Measurements from ENCODE around the gene THAP10. TPM values are rescaled to one million over a fixed set of nuclear protein-coding genes. Genes with fewer than 3 reads are reported as not detected.
"Not testable (repeated sequence)": the region's sequence is repeated elsewhere in the genome, so short reads cannot be mapped to it uniquely, and the experiment has no call there.

Gene THAP10
- total and polyA plus RNA-seq, 12 donors: 0.97 to 5.6 (median 3.7) TPM

DNA sequence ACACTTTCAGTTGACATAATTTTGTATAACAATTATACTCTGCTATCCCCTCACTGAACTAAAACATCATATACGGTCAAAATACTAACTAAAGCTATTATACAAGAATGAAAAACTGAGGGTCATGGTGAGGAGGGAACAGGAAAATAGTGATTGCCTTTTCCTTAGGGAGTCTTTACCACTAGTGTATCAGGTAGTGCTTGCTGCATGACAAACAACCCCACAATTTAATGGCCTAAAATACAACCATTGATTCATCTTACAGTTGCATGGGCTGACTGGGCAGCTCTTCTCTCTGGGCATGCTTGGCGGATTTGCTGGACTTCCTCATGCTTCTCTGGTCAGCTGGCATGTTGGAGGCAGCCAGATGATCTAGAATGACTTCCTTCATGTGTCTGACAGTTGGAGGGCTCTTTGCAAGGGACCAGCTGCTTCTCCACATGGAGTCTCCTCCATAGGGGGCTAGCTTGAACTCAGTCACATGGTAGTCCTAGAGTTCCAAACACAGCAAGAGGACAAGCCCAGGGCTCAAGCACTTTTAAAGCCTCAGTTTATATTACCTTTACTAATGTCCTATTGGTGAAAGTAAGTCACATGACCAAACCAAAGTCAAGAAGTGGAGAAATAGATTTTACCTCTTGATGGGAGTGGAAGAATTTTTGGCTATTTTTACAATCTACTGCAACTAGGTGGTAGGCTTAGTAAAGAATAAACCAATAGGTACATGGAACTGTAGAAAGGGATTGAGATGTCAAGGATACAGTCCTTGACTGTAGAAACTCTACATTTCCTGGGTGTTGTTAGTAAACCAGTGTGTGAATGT is 18.8 kb downstream of the THAP10 start:
- WGBS, 4 donors: 84 to 94% (median 90%) methylated on average over 2 of the region's 2 CpGs
- DNase-seq: no peak
- TF ChIP-seq POLR2A (IDR thresholded peaks at IDR 0.05): no peak
- TF ChIP-seq, protein P1, sequence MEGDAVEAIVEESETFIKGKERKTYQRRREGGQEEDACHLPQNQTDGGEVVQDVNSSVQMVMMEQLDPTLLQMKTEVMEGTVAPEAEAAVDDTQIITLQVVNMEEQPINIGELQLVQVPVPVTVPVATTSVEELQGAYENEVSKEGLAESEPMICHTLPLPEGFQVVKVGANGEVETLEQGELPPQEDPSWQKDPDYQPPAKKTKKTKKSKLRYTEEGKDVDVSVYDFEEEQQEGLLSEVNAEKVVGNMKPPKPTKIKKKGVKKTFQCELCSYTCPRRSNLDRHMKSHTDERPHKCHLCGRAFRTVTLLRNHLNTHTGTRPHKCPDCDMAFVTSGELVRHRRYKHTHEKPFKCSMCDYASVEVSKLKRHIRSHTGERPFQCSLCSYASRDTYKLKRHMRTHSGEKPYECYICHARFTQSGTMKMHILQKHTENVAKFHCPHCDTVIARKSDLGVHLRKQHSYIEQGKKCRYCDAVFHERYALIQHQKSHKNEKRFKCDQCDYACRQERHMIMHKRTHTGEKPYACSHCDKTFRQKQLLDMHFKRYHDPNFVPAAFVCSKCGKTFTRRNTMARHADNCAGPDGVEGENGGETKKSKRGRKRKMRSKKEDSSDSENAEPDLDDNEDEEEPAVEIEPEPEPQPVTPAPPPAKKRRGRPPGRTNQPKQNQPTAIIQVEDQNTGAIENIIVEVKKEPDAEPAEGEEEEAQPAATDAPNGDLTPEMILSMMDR (IDR thresholded peaks at IDR 0.05): no peak
- intact Hi-C loops (cut with DNase I): loop anchor here in 1 of 2 donors (5.0 kb wide), 1 partner anchor 46 kb away; no protein-coding TSS in a partner anchor
- Histone ChIP-seq H3K27me3 (no peaks in the 10 kb centered on the region), H3K36me3 (replicated peaks in 1 of 2) (no peaks in the 10 kb centered on the region), H3K9me3 (replicated peaks in 1 of 3) (no peaks in the 10 kb centered on the region), H3K27ac (no peak overlapping the region), H3K4me3 (no peak overlapping the region), H3K4me1 (replicated peaks in 1 of 2) (no peaks in the 10 kb centered on the region)

DNA sequence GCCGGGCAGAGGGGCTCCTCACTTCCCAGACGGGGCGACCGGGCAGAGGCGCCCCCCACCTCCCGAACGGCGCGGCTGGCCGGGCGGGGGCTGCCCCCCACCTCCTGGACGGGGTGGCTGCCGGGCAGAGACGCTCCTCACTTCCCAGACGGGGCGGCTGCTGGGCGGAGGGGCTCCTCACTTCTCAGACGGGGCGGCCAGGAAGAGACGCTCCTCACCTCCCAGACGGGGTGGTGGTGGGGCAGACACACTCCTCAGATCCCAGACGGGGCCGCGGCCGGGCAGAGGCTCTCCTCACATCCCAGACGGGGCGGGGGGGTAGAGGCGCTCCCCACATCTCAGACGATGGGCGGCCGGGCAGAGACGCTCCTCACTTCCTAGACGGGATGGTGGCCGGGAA is 20.7 kb downstream of the THAP10 start:
- H3K9me3 ChIP-seq (replicated peaks in 1 of 3); H3K27ac ChIP-seq; H3K4me3 ChIP-seq; H3K36me3 ChIP-seq (replicated peaks in 1 of 2); H3K27me3 ChIP-seq; H3K4me1 ChIP-seq (replicated peaks in 1 of 2); DNase-seq: not testable (repeated sequence)
- intact Hi-C loops (cut with DNase I): loop anchor here in 1 of 2 donors (5.0 kb wide), 1 partner anchor 44 kb away; no protein-coding TSS in a partner anchor
- 93 to 96% (median 95%) methylated on average over 5 to 34 of the region's 34 CpGs for WGBS, 4 donors

DNA sequence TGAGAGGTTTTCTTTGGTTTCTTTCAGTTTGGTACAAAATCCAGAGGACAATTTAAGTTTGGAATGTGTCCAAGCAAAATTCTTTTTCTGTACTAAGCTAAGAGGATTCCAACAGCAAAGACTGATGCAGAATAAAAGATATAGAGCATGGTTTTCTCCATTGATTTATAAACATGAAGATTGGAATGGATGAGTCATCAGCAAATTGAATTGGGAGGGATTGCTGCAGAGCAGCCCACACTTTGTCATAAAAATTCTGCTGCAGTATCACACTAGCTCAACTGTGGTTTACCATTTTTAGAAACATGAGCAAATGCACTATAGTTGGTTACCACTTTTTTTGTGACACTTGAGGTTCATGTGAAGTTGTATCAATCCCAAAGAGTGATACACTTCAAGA is 22.2 kb downstream of the THAP10 start:
- intact Hi-C loops (cut with DNase I): loop anchor here in 1 of 2 donors (5.0 kb wide), 1 partner anchor 43 kb away; no protein-coding TSS in a partner anchor
- Histone ChIP-seq H3K9me3 (replicated peaks in 1 of 3) (no peaks in the 10 kb centered on the region), H3K36me3 (replicated peaks in 1 of 2) (no peaks in the 10 kb centered on the region), H3K4me3 (no peak overlapping the region), H3K4me1 (replicated peaks in 1 of 2) (peaks cover 0 to 3% of the 10 kb centered on the region in 2 donors), H3K27me3 (no peaks in the 10 kb centered on the region), H3K27ac (no peak overlapping the region)
- no peak for DNase-seq
- no peak for TF ChIP-seq POLR2A (IDR thresholded peaks at IDR 0.05)

DNA sequence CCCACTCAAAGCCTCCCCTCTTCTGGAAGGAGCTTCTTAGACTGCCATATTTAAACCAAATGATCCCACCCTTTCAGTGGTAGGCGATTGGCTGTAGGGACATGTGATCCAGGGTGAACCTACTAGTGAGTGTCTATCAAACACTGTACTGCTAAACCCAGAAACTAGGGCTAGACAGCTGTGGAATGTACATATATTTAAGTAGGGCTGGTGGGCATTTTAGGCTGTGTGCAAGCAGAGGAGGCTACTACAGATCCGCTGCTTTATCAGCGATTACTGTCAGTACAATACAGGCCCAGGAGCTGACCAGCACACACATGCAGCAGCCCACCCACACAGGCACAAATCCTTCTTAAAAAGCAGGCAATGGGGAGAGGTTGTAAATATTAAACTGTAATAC is 22.9 kb downstream of the THAP10 start:
- no peak overlapping the region for H3K27ac ChIP-seq
- TF ChIP-seq, protein P1 (IDR thresholded peaks at IDR 0.05): no peak
- no peak for TF ChIP-seq POLR2A (IDR thresholded peaks at IDR 0.05)
- intact Hi-C loops (cut with DNase I): no loop called here
- 52 to 85% (median 74%) methylated on average over 1 to 3 of the region's 3 CpGs for WGBS, 4 donors
- H3K36me3 ChIP-seq (replicated peaks in 1 of 2): no peaks in the 10 kb centered on the region
- DNase-seq: no peak
- H3K4me1 ChIP-seq (replicated peaks in 1 of 2): peaks cover 0 to 3% of the 10 kb centered on the region in 2 donors
- no peaks in the 10 kb centered on the region for H3K27me3 ChIP-seq
- no peak overlapping the region for H3K4me3 ChIP-seq
- no peaks in the 10 kb centered on the region for H3K9me3 ChIP-seq (replicated peaks in 1 of 3)

DNA sequence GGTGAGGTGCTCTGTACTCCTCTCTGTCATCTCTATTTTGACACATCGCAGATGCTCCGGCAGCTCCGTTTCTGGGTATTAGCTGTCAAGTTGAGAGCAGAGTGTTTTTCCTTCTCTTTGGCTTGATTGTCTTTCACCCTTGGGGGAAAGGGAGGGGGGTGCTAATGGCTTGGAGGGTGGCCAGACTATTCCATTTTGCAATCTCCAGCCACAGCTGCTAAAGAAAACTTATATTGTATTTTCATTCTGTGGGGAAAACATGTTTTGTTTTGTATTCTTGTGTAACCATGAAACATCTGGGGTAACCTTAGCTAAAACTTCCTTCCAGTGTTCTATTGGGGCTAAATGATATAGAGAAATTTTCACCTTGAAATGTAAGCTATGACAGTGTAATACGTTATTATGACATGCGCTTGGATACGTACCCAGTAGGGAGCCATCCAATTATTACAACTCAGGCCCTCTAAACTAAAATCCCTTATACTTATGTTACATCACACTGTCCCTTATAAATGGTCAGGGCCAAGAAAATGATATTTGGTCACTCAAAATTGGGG is 24.2 kb downstream of the THAP10 start:
- TF ChIP-seq, protein P1 (IDR thresholded peaks at IDR 0.05): no peak
- TF ChIP-seq POLR2A (IDR thresholded peaks at IDR 0.05): no peak
- DNase-seq: no peak
- Histone ChIP-seq H3K4me3 (no peak overlapping the region), H3K36me3 (replicated peaks in 1 of 2) (no peaks in the 10 kb centered on the region), H3K9me3 (replicated peaks in 1 of 3) (no peaks in the 10 kb centered on the region), H3K27me3 (no peaks in the 10 kb centered on the region), H3K27ac (peak overlapping the region in 2 of 5 donors; percentile 7 to 34), H3K4me1 (replicated peaks in 1 of 2) (peaks cover 0 to 3% of the 10 kb centered on the region in 2 donors)
- intact Hi-C loops (cut with DNase I): no loop called here
- WGBS, 4 donors: 59 to 70% (median 66%) methylated on average over 6 of the region's 6 CpGs

Measured in adrenal gland (tissue), 12 donors.